Measurements from ENCODE around the gene POLR2J.

The POLR2J gene

GRCh38 chr7:102453319-102453718, 25.4 kb downstream of the POLR2J start:
- no peak for DNase-seq (ENCODE audit: extremely low read depth, low read depth)
- H3K4me3 ChIP-seq (replicated peaks; ENCODE audit: low read depth, low read length): no peak overlapping the region
- TF ChIP-seq CTCF (IDR thresholded peaks at IDR 0.05; ENCODE audit: low read depth, low read length, missing control alignments): no peak

GRCh38 chr7:102452451-102452850, 26.3 kb downstream of the POLR2J start:
- no peak for TF ChIP-seq CTCF (IDR thresholded peaks at IDR 0.05; ENCODE audit: low read depth, low read length, missing control alignments)
- DNase-seq (ENCODE audit: extremely low read depth, low read depth): no peak
- no peak overlapping the region for H3K4me3 ChIP-seq (replicated peaks; ENCODE audit: low read depth, low read length)

GRCh38 chr7:102451371-102452054, 27.2 kb downstream of the POLR2J start:
- DNase-seq (ENCODE audit: extremely low read depth, low read depth): no peak
- no peak overlapping the region for H3K4me3 ChIP-seq (replicated peaks; ENCODE audit: low read depth, low read length)
- TF ChIP-seq CTCF (IDR thresholded peaks at IDR 0.05; ENCODE audit: low read depth, low read length, missing control alignments): no peak

GRCh38 chr7:102450242-102450641, 28.5 kb downstream of the POLR2J start:
- peak; percentile 13 for TF ChIP-seq CTCF (IDR thresholded peaks at IDR 0.05; ENCODE audit: low read depth, low read length, missing control alignments)
- no peak for DNase-seq (ENCODE audit: extremely low read depth, low read depth)
- H3K4me3 ChIP-seq (replicated peaks; ENCODE audit: low read depth, low read length): no peak overlapping the region

GRCh38 chr7:102449136-102449535, 29.6 kb downstream of the POLR2J start:
- DNase-seq (ENCODE audit: extremely low read depth, low read depth): no peak
- TF ChIP-seq CTCF (IDR thresholded peaks at IDR 0.05; ENCODE audit: low read depth, low read length, missing control alignments): no peak
- no peak overlapping the region for H3K4me3 ChIP-seq (replicated peaks; ENCODE audit: low read depth, low read length)

GRCh38 chr7:102447311-102447710, 31.4 kb downstream of the POLR2J start:
- no peak for TF ChIP-seq CTCF (IDR thresholded peaks at IDR 0.05; ENCODE audit: low read depth, low read length, missing control alignments)
- no peak for DNase-seq (ENCODE audit: extremely low read depth, low read depth)
- no peak overlapping the region for H3K4me3 ChIP-seq (replicated peaks; ENCODE audit: low read depth, low read length)

Measured in HFF-Myc (cell line).